Diencephalon (tissue), 1 donor: ENCODE data around the gene ASAH2B. TPM values are rescaled to one million over a fixed set of nuclear protein-coding genes. Genes with fewer than 3 reads are reported as not detected.

Experiments
- total RNA-seq: library from RNA; depleted of rRNA; stranded (reverse); fragments of >200 nt; gene quantifications from one replicate; pipeline ENCODE4 v1.2.3, GENCODE V29; 2014

Gene ASAH2B
- total RNA-seq: 12.2 TPM

DNA sequence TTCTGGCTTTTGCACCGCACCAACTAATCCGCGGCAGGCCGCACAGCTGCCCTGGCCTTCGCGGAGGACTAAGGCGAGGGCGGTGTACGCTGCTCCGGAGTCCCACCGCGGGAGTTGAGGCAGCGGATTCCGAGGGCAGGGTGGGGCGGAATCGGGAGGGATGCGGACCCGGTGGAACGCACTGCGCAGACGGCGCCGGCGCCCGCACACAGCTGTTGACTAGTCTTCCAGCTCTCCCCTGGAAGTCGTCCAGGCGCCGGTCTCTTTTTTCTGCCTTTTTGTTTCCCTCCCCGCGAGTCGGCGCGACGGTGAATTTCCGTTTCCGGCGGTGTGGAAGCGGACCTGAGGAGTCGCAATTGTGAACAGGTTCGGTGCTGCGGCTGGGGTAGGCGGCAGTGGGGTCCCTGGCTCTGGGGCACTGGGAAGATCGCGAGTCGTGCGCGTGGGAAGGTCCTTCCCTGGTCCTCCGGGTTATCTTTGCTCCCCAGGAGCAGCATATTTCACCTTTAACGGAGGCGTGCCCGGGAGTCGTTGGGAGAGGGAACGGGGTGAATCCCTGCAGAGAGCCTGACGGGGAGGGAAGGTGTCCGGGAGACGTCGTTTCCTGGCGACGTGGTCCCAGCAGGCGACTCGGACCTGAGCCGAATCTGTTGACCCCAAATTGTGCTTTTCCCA is at the start of gene ASAH2B:
Gene ASAH2B (plus strand): TSS at position 319 of the 675 bp plus-strand sequence. CDS start 5,195 bp downstream, outside the sequence.

Other genes with a start within 250 kb of the ASAH2B start
- gene SGMS1, start 116.0 kb upstream of the ASAH2B start, total RNA-seq: 37.8 TPM
- not detected for gene A1CF, start 145.7 kb downstream of the ASAH2B start, total RNA-seq